Esophagus muscularis mucosa (tissue), 4 donors: ENCODE data around the gene TUT1. TPM values are rescaled to one million over a fixed set of nuclear protein-coding genes. Genes with fewer than 3 reads are reported as not detected.

Experiments
- DNase-seq: peaks from one replicate; pipeline ENCODE4 v3.0.0-alpha.2; 2017; ENCODE audit errors: extremely low spot score
- H3K27ac ChIP-seq, 4 donors: fragments of 200-600 bp; sonication (generic); replicated peaks in 1 of 4; 1 replicate in 3 of 4; 2 replicates in 1 of 4; pipeline ENCODE4 v1.5.1; 2016 to 2019; ENCODE audit warnings: mild to moderate bottlenecking in 1 of 4
- H3K27me3 ChIP-seq, 4 donors: fragments of 200-600 bp; sonication (generic); one replicate each; pipeline versions ENCODE4 v1.5.1 to v1.6.0; 2016 to 2019
- H3K36me3 ChIP-seq, 4 donors: fragments of 200-600 bp; sonication (generic); one replicate each; pipeline ENCODE4 v1.5.1; 2016 to 2019
- H3K4me1 ChIP-seq, 4 donors: fragments of 200-600 bp; sonication (generic); one replicate each; pipeline ENCODE4 v1.5.1; 2016 to 2019
- H3K4me3 ChIP-seq, 4 donors: fragments of 200-600 bp; sonication (generic); 1 replicate in 2 of 4; 2 replicates in 2 of 4; pipeline ENCODE4 v1.5.1; 2016 to 2019; ENCODE audit warnings: mild to moderate bottlenecking in 4 of 4, moderate library complexity in 1 of 4
- H3K9me3 ChIP-seq, 4 donors: fragments of 200-600 bp; sonication (generic); 1 replicate in 3 of 4; 2 replicates in 1 of 4; pipeline ENCODE4 v1.5.1; 2016 to 2019
- EP300 ChIP-seq: sonication (generic); formaldehyde crosslinking; IDR thresholded peaks from one replicate; pipeline ENCODE4 v1.6.1; 2017; ENCODE audit warnings: antibody characterized with exemption
- POLR2A ChIP-seq: fragments of 450-650 bp; IDR thresholded peaks from one replicate; pipeline ENCODE4 v1.6.1; 2017; ENCODE audit warnings: antibody characterized with exemption, moderate library complexity, mild to moderate bottlenecking, low read depth
- POLR2AphosphoS5 ChIP-seq, 2 donors: sonication (generic); formaldehyde crosslinking; IDR thresholded peaks; one replicate each; pipeline ENCODE4 v1.6.1; 2017; ENCODE audit warnings: antibody characterized with exemption in 2 of 2
- WGBS: methylation state at CpG from one replicate; pipeline ENCODE4 v1.1.5; 2018; 5-methylcytosine and 5-hydroxymethylcytosine counted together
- intact Hi-C: fragments of 100-400 bp; cut with DNase I; formaldehyde crosslinking; loops from one replicate; pipeline ENCODE4 v1.15.1; 2023
- total RNA-seq, 4 donors: library from RNA; depleted of rRNA; stranded (reverse); fragments of >200 nt; gene quantifications; one replicate each; pipeline versions ENCODE4 v1.1.0 to v1.2.1, GENCODE V29; 2016
- TF ChIP-seq, protein P1 (sequence below), 3 experiments: fragments of 200-600 bp in 2 of 3; fragments of 450-650 bp in 1 of 3; sonication (generic) in 2 of 3; IDR thresholded peaks; one replicate each; pipeline ENCODE4 v1.5.1; 2017 to 2019; ENCODE audit warnings: antibody characterized with exemption in 3 of 3, mild to moderate bottlenecking in 2 of 3, moderate library complexity in 1 of 3

The TUT1 gene
- total RNA-seq, 4 donors from 2014 or later, result 4.2 to 8.0 (median 6.0) TPM

DNA sequence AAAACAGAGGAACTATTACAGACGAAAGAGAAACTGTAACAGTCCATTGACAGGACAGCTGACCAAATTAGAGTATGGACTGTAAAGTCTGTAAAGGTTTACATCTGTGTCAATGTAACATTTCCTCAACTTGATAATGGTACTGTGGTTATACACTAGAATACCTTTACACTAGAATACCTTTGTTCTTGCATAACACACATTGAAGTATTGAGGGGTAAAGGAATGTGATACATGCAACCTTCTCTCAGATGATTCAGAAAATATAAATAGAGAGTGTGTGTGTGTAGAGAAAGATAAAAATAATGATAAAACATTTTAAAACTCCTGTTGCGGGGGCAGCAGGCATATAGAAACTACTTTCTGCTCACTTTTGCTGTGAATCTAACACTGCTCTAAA lies 12.1 kb downstream of the TUT1 start:
- DNase-seq, result no peak
- Histone ChIP-seq H3K27me3 (no peaks in the 10 kb centered on the region), H3K4me3 (no peak overlapping the region), H3K9me3 (no peaks in the 10 kb centered on the region), H3K4me1 (peaks cover 23 to 28% (median 26%) of the 10 kb centered on the region in 4 donors), H3K27ac (no peak overlapping the region), H3K36me3 (peaks cover 20 to 79% (median 59%) of the 10 kb centered on the region in 4 donors)
- WGBS, result 88% methylated on average over 2 of the region's 2 CpGs
- TF ChIP-seq POLR2AphosphoS5 (IDR thresholded peaks at IDR 0.05) (no peak), POLR2A (no peak), EP300 (no peak)
- TF ChIP-seq, protein P1, sequence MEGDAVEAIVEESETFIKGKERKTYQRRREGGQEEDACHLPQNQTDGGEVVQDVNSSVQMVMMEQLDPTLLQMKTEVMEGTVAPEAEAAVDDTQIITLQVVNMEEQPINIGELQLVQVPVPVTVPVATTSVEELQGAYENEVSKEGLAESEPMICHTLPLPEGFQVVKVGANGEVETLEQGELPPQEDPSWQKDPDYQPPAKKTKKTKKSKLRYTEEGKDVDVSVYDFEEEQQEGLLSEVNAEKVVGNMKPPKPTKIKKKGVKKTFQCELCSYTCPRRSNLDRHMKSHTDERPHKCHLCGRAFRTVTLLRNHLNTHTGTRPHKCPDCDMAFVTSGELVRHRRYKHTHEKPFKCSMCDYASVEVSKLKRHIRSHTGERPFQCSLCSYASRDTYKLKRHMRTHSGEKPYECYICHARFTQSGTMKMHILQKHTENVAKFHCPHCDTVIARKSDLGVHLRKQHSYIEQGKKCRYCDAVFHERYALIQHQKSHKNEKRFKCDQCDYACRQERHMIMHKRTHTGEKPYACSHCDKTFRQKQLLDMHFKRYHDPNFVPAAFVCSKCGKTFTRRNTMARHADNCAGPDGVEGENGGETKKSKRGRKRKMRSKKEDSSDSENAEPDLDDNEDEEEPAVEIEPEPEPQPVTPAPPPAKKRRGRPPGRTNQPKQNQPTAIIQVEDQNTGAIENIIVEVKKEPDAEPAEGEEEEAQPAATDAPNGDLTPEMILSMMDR (IDR thresholded peaks at IDR 0.05), result no peak
- intact Hi-C loops, result no loop called here

DNA sequence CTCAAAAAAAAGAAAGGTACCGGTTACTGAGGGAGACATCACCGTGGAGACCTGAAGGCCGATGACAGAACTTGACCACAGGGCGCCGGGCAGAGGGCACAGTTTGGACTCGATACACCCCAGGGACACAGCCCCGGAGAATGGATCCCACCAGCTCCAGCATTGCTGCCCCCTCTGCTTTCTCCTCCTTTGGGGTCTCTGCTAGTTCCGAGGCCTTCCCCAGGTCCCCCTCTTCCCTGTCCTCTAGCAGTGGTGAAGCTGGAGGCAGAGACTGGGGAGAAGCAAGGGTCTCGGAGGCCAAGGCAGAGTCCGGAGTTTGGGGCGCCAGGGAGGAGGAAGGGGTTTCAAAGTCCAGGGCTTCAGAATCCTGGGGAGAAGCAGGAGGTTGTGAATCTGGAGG lies 12.8 kb downstream of the TUT1 start:
- DNase-seq, result no peak
- intact Hi-C loops, result no loop called here
- Histone ChIP-seq H3K27me3 (no peaks in the 10 kb centered on the region), H3K9me3 (no peaks in the 10 kb centered on the region), H3K27ac (peak overlapping the region in 2 of 4 donors; percentile 14 to 44), H3K4me3 (no peak overlapping the region), H3K4me1 (peaks cover 23 to 29% (median 26%) of the 10 kb centered on the region in 4 donors), H3K36me3 (peaks cover 20 to 77% (median 59%) of the 10 kb centered on the region in 4 donors)
- 96% methylated on average over 8 of the region's 11 CpGs for WGBS
- TF ChIP-seq EP300 (no peak), POLR2A (no peak), POLR2AphosphoS5 (IDR thresholded peaks at IDR 0.05) (no peak)

DNA sequence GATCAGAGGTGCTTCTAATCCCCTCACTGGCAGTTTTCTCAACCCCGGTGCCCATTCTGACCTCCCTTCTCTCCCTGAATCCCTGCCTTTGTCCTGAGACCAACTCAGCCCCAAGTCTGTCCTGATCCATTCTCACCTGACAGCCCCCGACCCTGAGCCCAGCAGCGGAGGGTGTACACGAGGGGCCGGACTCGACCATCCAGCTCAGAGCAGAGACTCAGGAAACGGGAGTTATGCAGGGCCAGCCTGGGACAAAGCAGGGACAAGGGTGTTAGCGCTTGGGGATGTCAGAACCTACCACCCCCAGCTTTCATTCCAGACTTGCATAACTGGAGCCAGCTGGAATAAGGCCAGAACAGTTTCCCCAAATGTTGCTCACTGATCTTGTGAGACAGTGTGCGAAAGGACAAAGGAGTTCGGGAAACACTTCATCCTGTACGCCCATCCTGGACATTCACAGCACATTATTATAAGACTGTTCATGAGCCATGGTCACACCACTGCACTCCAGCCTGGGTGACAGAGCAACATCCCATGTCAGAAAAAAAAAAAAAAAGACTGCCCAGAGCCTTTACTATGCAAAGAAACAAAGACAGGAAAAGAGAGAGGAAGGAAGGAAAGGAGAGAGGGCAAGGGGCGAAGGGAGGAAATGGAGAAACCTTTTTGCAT lies 14.1 kb downstream of the TUT1 start:
- WGBS, result 79% methylated on average over 12 of the region's 12 CpGs
- H3K36me3 ChIP-seq, result peaks cover 20 to 69% (median 60%) of the 10 kb centered on the region in 4 donors
- H3K27me3 ChIP-seq, result no peaks in the 10 kb centered on the region
- DNase-seq, result no peak
- peak overlapping the region; percentile 51 to 96 (median 94) for H3K27ac ChIP-seq
- H3K4me1 ChIP-seq, result peaks cover 31 to 42% (median 35%) of the 10 kb centered on the region in 4 donors
- intact Hi-C loops, result no loop called here
- peak overlapping the region in 1 of 4 donors; percentile 7 for H3K4me3 ChIP-seq
- TF ChIP-seq EP300 (no peak), POLR2A (no peak), POLR2AphosphoS5 (IDR thresholded peaks at IDR 0.05) (peak; percentile 62 to 66)
- no peaks in the 10 kb centered on the region for H3K9me3 ChIP-seq

DNA sequence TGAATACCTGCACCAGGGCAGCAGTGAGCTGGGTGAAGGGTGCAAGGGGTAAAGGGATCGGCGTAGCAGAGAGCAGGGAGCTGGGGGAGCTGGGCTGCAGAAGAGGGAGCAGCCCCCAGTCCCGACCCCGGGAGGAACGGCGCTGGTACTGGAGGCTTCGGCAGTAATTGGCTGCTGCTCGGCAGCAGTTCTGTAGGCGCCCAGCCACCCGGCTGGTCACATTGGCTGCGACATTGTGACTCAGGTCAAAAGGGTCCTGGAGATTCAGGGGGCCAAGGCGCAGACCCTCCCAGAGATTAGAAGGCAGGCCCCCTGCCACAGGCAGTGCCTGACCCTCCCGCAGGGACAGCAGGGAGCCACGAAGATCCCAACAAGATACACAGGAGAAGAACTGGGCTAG lies 15.5 kb downstream of the TUT1 start:
- WGBS, result 88% methylated on average over 5 of the region's 14 CpGs
- H3K9me3 ChIP-seq, result no peaks in the 10 kb centered on the region
- H3K27me3 ChIP-seq, result no peaks in the 10 kb centered on the region
- peak overlapping the region in 3 of 4 donors; percentile 74 to 84 (median 81) for H3K4me3 ChIP-seq
- TF ChIP-seq POLR2AphosphoS5 (IDR thresholded peaks at IDR 0.05), result no peak
- TF ChIP-seq EP300, result no peak
- no peak for TF ChIP-seq POLR2A
- TF ChIP-seq, protein P1 (IDR thresholded peaks at IDR 0.05), result no peak
- H3K36me3 ChIP-seq, result peaks cover 25 to 69% (median 58%) of the 10 kb centered on the region in 4 donors
- peaks cover 42 to 55% (median 48%) of the 10 kb centered on the region in 4 donors for H3K4me1 ChIP-seq
- DNase-seq, result no peak
- intact Hi-C loops, result no loop called here
- peak overlapping the region; percentile 93 to 96 (median 94) for H3K27ac ChIP-seq

DNA sequence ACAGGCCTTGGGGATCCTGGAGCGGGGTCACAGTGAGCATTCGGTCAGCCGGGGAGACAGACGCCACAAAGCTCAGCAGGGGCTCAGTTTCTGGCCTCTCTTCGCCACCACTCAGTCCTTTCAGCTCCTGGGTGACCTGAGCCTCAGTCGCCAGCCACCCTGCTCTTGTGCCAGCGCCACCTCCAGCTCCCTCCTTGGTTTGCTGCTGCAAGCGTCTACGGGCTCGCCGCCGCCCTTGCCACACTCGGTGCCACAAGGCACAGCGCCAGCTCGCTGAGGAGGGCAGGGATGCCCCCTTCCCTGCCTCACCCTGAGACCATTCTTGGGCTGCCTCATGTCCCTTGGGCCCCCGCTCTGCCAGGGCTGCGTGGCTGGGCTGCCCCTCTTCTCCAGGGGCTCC lies 16.2 kb downstream of the TUT1 start:
- Histone ChIP-seq H3K4me3 (peak overlapping the region; percentile 74 to 84 (median 81)), H3K27me3 (no peaks in the 10 kb centered on the region), H3K36me3 (peaks cover 32 to 71% (median 62%) of the 10 kb centered on the region in 4 donors), H3K9me3 (no peaks in the 10 kb centered on the region), H3K4me1 (peaks cover 42 to 62% (median 55%) of the 10 kb centered on the region in 4 donors), H3K27ac (peak overlapping the region; percentile 93 to 96 (median 94))
- TF ChIP-seq, protein P1 (IDR thresholded peaks at IDR 0.05), result no peak
- TF ChIP-seq EP300, result no peak
- no peak for TF ChIP-seq POLR2A
- no peak for TF ChIP-seq POLR2AphosphoS5 (IDR thresholded peaks at IDR 0.05)
- no peak for DNase-seq
- intact Hi-C loops, result no loop called here
- 63% methylated on average over 13 of the region's 17 CpGs for WGBS
